Fibroblast of skin of abdomen (primary cell): ENCODE data around the gene WDFY4.

ENCODE experiments used
- DNase-seq: peaks from one replicate; pipeline ENCODE4 v3.0.0-alpha.2; 2013

The WDFY4 gene

GRCh38 chr10:48946891-48947500 is 262.3 kb downstream of the WDFY4 start:
- DNase-seq, result no peak

- DNase-seq, result no peak
Measured at GRCh38 chr10:48947690-48948469, 263.2 kb downstream of the WDFY4 start.

GRCh38 chr10:48948470-48949037 is 263.9 kb downstream of the WDFY4 start:
- DNase-seq, result no peak

DNA sequence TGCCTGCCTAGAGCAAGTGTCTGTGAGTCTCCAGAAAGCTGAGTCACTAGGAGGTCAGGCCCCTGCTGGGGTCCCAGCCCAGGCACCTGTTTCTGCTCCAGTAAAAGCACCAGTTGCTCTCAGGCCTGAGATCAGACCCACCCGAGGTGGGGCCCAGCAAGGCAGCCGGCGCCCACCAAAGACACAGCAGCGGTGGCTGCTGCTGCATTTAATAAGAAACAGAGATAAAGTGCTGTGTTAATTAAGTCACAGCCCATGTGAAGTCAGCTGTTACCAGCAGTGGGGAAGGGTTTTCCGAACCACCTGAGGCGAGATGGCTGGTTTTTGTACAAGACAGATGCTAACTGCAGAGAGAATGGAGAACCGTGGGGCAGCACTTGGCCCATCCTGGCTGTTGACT is 267.0 kb downstream of the WDFY4 start:
- no peak for DNase-seq

DNA sequence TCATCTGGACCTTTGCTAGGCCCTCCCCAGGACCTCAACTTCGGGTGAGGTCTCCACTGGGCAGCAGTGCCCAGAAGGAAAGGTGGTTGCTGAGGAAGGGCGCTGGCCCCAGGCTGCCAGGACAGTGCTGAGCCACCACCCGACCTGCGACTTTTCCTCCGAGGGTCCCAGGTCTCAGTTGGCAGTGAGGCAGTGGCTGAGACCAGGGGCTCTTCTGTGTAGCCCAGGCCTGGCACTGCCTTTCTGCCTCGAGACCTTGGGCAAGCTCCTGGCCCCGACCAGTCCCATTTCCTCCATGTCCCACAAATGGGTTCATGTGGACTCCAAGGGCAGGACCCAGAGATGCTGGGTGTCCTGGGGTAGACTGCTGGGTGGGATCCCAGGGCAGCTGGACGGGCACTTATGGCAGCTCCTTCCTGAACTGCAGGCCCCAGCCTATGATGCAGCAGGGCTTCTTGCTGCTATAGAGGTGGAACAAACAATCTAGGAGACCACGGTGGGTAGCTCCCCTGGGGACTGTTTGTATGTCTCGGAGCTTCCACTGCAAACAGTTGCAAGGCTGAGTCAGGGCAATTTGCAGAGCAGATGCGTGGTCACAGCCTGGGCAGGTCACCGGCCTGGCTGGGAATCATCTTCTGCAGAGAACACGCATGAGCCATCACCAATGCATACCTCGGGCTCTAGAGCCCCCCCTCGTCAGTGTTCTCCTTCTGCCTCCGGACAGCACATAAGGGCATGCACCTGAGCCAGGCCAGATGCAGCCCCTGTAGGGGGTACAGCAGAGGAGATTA is 272.9 kb downstream of the WDFY4 start:
- DNase-seq, result no peak

- DNase-seq, result no peak
Measured at GRCh38 chr10:48958598-48959190, 274.0 kb downstream of the WDFY4 start.

DNA sequence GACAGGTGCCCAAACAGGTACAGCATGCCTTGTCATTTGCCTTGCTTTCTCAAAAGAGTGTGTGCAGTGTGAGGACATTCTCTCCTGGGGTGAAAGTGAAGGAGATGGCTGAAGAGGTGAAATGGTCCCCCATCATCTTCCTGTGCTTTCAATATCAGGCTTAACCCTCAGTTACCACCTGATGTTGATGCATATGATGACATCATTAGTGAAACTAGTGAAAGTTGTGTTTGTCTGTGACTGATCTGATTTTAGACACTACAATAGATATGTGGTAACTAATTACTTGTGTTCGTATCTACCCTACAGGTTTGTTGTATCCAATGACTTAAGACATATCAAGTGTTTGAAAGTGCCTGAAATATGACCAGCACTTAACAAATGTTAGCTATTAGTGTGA is 279.4 kb downstream of the WDFY4 start:
- DNase-seq, result no peak

GRCh38 chr10:48965460-48965859 is 280.8 kb downstream of the WDFY4 start:
- no peak for DNase-seq

DNA sequence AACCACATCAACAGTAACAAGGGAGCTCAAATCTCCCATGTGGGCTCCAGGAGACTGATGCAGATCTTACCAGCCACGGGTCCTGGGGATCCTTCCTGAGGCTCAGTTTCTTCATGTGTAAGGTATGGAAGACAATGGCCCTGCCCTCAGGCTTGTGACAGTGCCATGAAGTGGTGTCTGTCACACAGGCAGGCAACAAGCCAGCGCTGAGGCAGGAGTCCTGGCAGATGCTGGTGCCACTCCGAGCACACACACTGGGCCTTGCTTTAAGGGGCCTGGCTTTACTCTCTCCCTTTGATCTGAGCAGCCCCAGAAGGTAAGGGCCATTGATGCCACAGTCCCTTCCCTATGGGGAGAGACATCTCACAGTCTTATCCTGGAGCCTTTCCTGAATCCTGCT is 283.4 kb downstream of the WDFY4 start:
- DNase-seq, result no peak

GRCh38 chr10:48970046-48970445 is 285.4 kb downstream of the WDFY4 start:
- no peak for DNase-seq

GRCh38 chr10:48970654-48971053 is 286.0 kb downstream of the WDFY4 start:
- no peak for DNase-seq

DNA sequence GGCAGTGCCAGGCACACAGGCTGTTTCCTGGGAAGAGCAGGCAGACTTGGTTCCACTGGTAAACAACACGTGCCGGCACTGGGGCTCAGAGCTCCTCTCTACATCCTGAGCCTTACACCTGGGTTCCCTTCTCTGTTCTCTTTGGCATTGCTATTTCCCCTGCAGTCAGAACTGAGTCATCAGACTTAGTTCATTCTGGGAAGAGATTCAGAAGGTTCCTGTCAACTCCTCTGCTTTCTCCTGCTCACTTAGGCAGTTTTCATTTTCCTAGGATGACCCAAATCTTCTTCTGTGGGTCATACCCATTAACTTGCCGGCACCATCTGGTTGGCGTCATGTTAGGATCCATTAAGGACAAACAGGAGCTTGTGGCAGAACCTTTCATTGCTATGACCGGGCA is 288.4 kb downstream of the WDFY4 start:
- DNase-seq, result no peak

DNA sequence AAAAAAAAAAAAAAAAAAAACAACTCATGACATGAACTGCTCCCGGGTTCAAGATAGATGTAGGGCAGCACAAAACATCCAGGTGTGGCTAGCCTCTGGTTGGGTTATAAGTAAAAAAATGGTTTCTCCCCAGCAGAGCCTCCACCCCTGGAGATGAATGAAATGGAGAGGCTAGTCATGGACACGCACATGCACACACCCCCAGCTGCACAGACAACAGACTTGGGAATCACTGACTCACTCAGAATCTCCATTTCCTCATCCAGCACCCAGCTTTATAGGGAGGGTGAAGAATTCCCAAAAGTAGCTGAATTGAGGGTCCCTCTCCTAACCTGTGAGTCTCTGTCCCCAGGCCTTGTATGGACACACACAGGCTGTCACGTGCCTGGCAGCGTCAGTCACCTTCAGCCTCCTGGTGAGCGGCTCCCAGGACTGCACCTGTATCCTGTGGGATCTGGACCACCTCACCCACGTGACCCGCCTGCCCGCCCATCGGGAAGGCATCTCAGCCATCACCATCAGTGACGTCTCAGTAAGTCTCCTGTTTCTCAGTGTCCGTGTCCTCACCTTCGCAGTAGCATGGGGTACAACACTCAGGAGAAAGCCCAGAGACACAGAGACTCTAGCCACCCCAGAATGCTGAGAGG is 290.0 kb downstream of the WDFY4 start:
- DNase-seq, result no peak

GRCh38 chr10:48976196-48976595 is 291.5 kb downstream of the WDFY4 start:
- DNase-seq, result no peak

DNA sequence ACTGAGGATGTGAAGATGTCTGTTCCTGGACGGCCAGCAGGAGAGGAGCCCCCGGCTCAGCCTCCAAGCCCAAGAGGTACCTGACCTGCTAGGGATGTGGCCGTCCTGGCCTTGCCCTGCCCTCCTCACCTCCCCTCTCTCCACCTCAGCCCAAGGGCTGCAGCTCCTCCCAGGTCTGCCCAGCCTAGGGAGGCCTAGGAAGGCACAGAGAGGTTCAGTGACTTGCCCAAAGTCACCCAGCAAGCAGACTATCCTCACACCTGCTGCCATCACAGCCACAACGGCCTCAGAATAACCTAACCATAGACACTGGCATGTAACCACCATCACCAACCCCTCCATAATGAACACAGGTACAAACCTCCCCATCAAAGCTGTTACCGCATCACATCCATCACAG is 293.6 kb downstream of the WDFY4 start:
- DNase-seq, result no peak

GRCh38 chr10:48981310-48981907 is 296.7 kb downstream of the WDFY4 start:
- peak; percentile 30 for DNase-seq

DNA sequence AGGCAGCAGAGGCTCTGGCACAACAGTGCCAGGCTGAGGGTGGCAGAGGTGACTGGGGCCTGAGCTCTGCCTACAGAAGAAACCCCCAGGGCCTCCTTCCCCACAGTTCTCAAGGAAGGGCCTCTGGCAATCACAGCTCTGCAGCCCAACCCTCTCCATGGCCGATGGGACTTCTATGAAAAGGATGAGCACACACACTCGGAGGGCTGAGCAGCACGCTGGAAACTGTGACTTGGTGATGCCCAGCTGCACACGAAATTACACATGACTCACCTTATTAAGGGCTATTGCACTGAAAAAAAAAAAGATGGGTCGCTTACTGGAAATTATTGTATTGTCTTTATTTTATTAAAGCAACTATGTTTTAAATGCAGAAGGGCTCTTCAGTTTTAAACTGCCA is 297.9 kb downstream of the WDFY4 start:
- DNase-seq, result no peak

- no peak for DNase-seq
Measured at GRCh38 chr10:48983648-48984351, 299.1 kb downstream of the WDFY4 start.

- DNase-seq, result no peak
Measured at GRCh38 chr10:48985621-48986158, 301.0 kb downstream of the WDFY4 start.

- no peak for DNase-seq
Measured at GRCh38 chr10:48990226-48990625, 305.6 kb downstream of the WDFY4 start.

- no peak for DNase-seq
Measured at GRCh38 chr10:48993627-48994026, 309.0 kb downstream of the WDFY4 start.
